Right cardiac atrium (tissue), 5 donors: ENCODE results near the gene SNTG2. TPM values are rescaled to one million over a fixed set of nuclear protein-coding genes. Genes with fewer than 3 reads are reported as not detected.
"Not testable (repeated sequence)": the region's sequence is repeated elsewhere in the genome, so short reads cannot be mapped to it uniquely, and the experiment has no call there.

ENCODE experiments used
- ATAC-seq, 2 donors: fragments of 200-7000 bp; cut with Tn5 transposase; one replicate each; pipeline versions ENCODE4 v1.8.0 to v1.9.1; 2020; ENCODE audit warnings: moderate library complexity in 2 of 2, mild to moderate bottlenecking in 1 of 2
- DNase-seq, 3 donors: peaks; one replicate each; pipeline ENCODE4 v3.0.0-alpha.2; 2020
- H3K27ac ChIP-seq: one replicate; pipeline ENCODE4 v1.5.1; 2013; ENCODE audit warnings: mild to moderate bottlenecking, low read length, control low read depth, moderate library complexity
- H3K27me3 ChIP-seq: one replicate; pipeline ENCODE4 v1.6.1; 2013; ENCODE audit not compliant: control insufficient read depth, insufficient read depth
- H3K4me1 ChIP-seq: one replicate; pipeline ENCODE4 v1.6.1; 2013; ENCODE audit warnings: low read length; ENCODE audit not compliant: control insufficient read depth, insufficient read depth
- H3K4me3 ChIP-seq: one replicate; pipeline ENCODE4 v1.5.1; 2013; ENCODE audit warnings: low read length, control low read depth
- H3K9me3 ChIP-seq: one replicate; pipeline ENCODE4 v1.6.1; 2013; ENCODE audit warnings: low read length; ENCODE audit not compliant: control insufficient read depth
- whole genome bisulfite sequencing: extraction: QIAGEN DNeasy Blood & Tissue Kit; methylation state at CpG from one replicate; pipeline ENCODE4 v1.1.7; 2013; 5-methylcytosine and 5-hydroxymethylcytosine counted together
- intact Hi-C, 4 donors: fragments of 100-400 bp; cut with DNase I; formaldehyde crosslinking; loops; one replicate each; pipeline versions ENCODE4 v1.11.0 to v1.14.0; 2022 to 2023
- polyA plus RNA-seq: library from polyadenylated mRNA; stranded (reverse); fragments of 200-250 nt; gene quantifications from one replicate; pipeline ENCODE4 v1.2.3, GENCODE V29; 2013
- total RNA-seq, 4 donors: library from RNA; stranded (reverse); fragmentation: NEBNext Ultra II Directional; extraction: Animal tissue kit (Norgen Biotek cat#: 25700); gene quantifications; one replicate each; pipeline ENCODE4 v1.2.1, GENCODE V29; 2021
- donor health status: healthy with polysubstance abuse.
- donor health status: DM: no; HTN: yes; CAD: no.
- donor health status: DM: no; HTN: no; CAD: no.
- donor health status: DM: no; HTN: yes; CAD: no; lungs with severe emphysema.
- donor health status: DM: yes; HTN: yes; CAD: no.

Gene SNTG2
- total and polyA plus RNA-seq, 5 donors = 0.34 to 2.0 (median 0.93) TPM; not detected in 1

- no peak overlapping the region for H3K27ac ChIP-seq
- ATAC-seq (no peak), DNase-seq (no peak)
- H3K9me3 ChIP-seq = no peaks in the 10 kb centered on the region
- no peaks in the 10 kb centered on the region for H3K27me3 ChIP-seq
- H3K4me1 ChIP-seq = no peaks in the 10 kb centered on the region
- H3K4me3 ChIP-seq = no peak overlapping the region
- intact Hi-C loops = no loop called here
- 58% methylated on average over 19 of the region's 19 CpGs for WGBS
Measured at GRCh38 chr2:1227274-1227900, 276.7 kb downstream of the SNTG2 start.

- H3K9me3 ChIP-seq, H3K4me1 ChIP-seq, H3K27ac ChIP-seq, H3K4me3 ChIP-seq, DNase-seq, ATAC-seq, intact Hi-C loops, H3K27me3 ChIP-seq: not testable (repeated sequence)
- WGBS = 98% methylated on average over 30 of the region's 30 CpGs
Measured at GRCh38 chr2:1229596-1229995, 278.9 kb downstream of the SNTG2 start.

- Histone ChIP-seq H3K9me3 (no peaks in the 10 kb centered on the region), H3K27me3 (no peaks in the 10 kb centered on the region), H3K4me3 (no peak overlapping the region), H3K27ac (no peak overlapping the region), H3K4me1 (no peaks in the 10 kb centered on the region)
- DNase-seq (no peak), ATAC-seq (no peak)
- WGBS = 93% methylated on average over 19 of the region's 19 CpGs
- intact Hi-C loops = no loop called here
Measured at GRCh38 chr2:1230155-1230893, 279.7 kb downstream of the SNTG2 start.

- H3K4me1 ChIP-seq = no peaks in the 10 kb centered on the region
- no peaks in the 10 kb centered on the region for H3K27me3 ChIP-seq
- DNase-seq = no peak
- intact Hi-C loops = no loop called here
- no peak overlapping the region for H3K4me3 ChIP-seq
- H3K9me3 ChIP-seq = no peaks in the 10 kb centered on the region
- no peak for ATAC-seq
- WGBS = 79% methylated on average over 11 of the region's 11 CpGs
- H3K27ac ChIP-seq = no peak overlapping the region
Measured at GRCh38 chr2:1231466-1232063, 280.9 kb downstream of the SNTG2 start.

- Histone ChIP-seq H3K27me3 (no peaks in the 10 kb centered on the region), H3K4me1 (no peaks in the 10 kb centered on the region), H3K27ac (no peak overlapping the region), H3K4me3 (no peak overlapping the region), H3K9me3 (no peaks in the 10 kb centered on the region)
- peak in 1 of 3 donors; percentile 26 for DNase-seq
- peak in 1 of 2 donors; percentile 71 for ATAC-seq
- WGBS = 80% methylated on average over 15 of the region's 15 CpGs
- intact Hi-C loops = no loop called here
Measured at GRCh38 chr2:1233281-1233680, 282.6 kb downstream of the SNTG2 start.

GRCh38 chr2:1234731-1235308 is 284.2 kb downstream of the SNTG2 start:
- 91% methylated on average over 13 of the region's 13 CpGs for WGBS
- H3K4me1 ChIP-seq = no peaks in the 10 kb centered on the region
- H3K27ac ChIP-seq = no peak overlapping the region
- H3K9me3 ChIP-seq = no peaks in the 10 kb centered on the region
- no peak for DNase-seq
- H3K27me3 ChIP-seq = no peaks in the 10 kb centered on the region
- H3K4me3 ChIP-seq = no peak overlapping the region
- intact Hi-C loops = no loop called here
- no peak for ATAC-seq

GRCh38 chr2:1235806-1236205 is 285.2 kb downstream of the SNTG2 start:
- Histone ChIP-seq H3K9me3 (no peaks in the 10 kb centered on the region), H3K4me3 (no peak overlapping the region), H3K27ac (no peak overlapping the region), H3K27me3 (no peaks in the 10 kb centered on the region), H3K4me1 (no peaks in the 10 kb centered on the region)
- ATAC-seq = no peak
- DNase-seq = no peak
- WGBS = 80% methylated on average over 5 of the region's 5 CpGs
- intact Hi-C loops = no loop called here

- ATAC-seq = no peak
- Histone ChIP-seq H3K27me3 (no peaks in the 10 kb centered on the region), H3K9me3 (no peaks in the 10 kb centered on the region), H3K4me3 (no peak overlapping the region), H3K27ac (no peak overlapping the region), H3K4me1 (no peaks in the 10 kb centered on the region)
- WGBS = 87% methylated on average over 1 of the region's 1 CpG
- intact Hi-C loops = no loop called here
- no peak for DNase-seq
Measured at GRCh38 chr2:1236606-1237005, 286.0 kb downstream of the SNTG2 start.

GRCh38 chr2:1237783-1238182 is 287.1 kb downstream of the SNTG2 start:
- ATAC-seq (no peak), DNase-seq (no peak)
- intact Hi-C loops = no loop called here
- Histone ChIP-seq H3K4me3 (no peak overlapping the region), H3K9me3 (no peaks in the 10 kb centered on the region), H3K27me3 (peaks cover 2% of the 10 kb centered on the region), H3K27ac (no peak overlapping the region), H3K4me1 (no peaks in the 10 kb centered on the region)
- WGBS = 76% methylated on average over 18 of the region's 18 CpGs

- intact Hi-C loops = no loop called here
- H3K4me1 ChIP-seq = no peaks in the 10 kb centered on the region
- no peak for DNase-seq
- WGBS = 77% methylated on average over 14 of the region's 14 CpGs
- H3K4me3 ChIP-seq = no peak overlapping the region
- H3K27ac ChIP-seq = no peak overlapping the region
- ATAC-seq = no peak
- H3K9me3 ChIP-seq = no peaks in the 10 kb centered on the region
- peaks cover 2% of the 10 kb centered on the region for H3K27me3 ChIP-seq
Measured at GRCh38 chr2:1238598-1239138, 288.0 kb downstream of the SNTG2 start.

- intact Hi-C loops = no loop called here
Measured at GRCh38 chr2:1245193-1245592, 294.5 kb downstream of the SNTG2 start.

More at GRCh38 chr2:1245193-1245592, 294.5 kb downstream of the SNTG2 start:
- DNase-seq (no peak), ATAC-seq (no peak)
- no peak overlapping the region for H3K27ac ChIP-seq
- H3K27me3 ChIP-seq = peaks cover 2% of the 10 kb centered on the region
- 91% methylated on average over 2 of the region's 2 CpGs for WGBS
- no peak overlapping the region for H3K4me3 ChIP-seq
- no peaks in the 10 kb centered on the region for H3K4me1 ChIP-seq
- H3K9me3 ChIP-seq = no peaks in the 10 kb centered on the region
